Measurements from ENCODE around the gene ZBTB48. TPM values are rescaled to one million over a fixed set of nuclear protein-coding genes. Genes with fewer than 3 reads are reported as not detected.

Gene ZBTB48
- total RNA-seq, 3 donors from 2014 or later (not counting 1 experiment from before 2014, with no cell fraction given), result 45.6 to 56.4 (median 54.0) TPM

- ATAC-seq (no peak), DNase-seq (no peak)
- H3K36me3 Mint-ChIP-seq, result no peaks in the 10 kb centered on the region
- no peaks in the 10 kb centered on the region for H3K9me3 ChIP-seq (ENCODE audit: control insufficient read depth, insufficient read depth, low read length)
- H3K27ac Mint-ChIP-seq, result no peak overlapping the region
- H3K27me3 ChIP-seq (ENCODE audit: control insufficient read depth, insufficient read depth, low read length), result no peaks in the 10 kb centered on the region
- no peak overlapping the region for H3K27ac ChIP-seq (ENCODE audit: low read length)
- peaks cover 31 to 33% of the 10 kb centered on the region in 2 donors for H3K4me1 Mint-ChIP-seq
- TF ChIP-seq CTCF (IDR thresholded peaks at IDR 0.05), result no peak
- WGBS (ENCODE audit: insufficient coverage), result 94% methylated on average over 8 of the region's 8 CpGs
- no peaks in the 10 kb centered on the region for H3K27me3 Mint-ChIP-seq (ENCODE audit: low read depth in 2 of 2)
- H3K4me1 ChIP-seq (ENCODE audit: control insufficient read depth, insufficient read depth, low read length), result peaks cover 17% of the 10 kb centered on the region
- intact Hi-C loops (cut with micrococcal nuclease), result no loop called here
- no peak overlapping the region for H3K4me3 ChIP-seq (ENCODE audit: low read length)
- peaks cover 47% of the 10 kb centered on the region for H3K36me3 ChIP-seq (ENCODE audit: control insufficient read depth, insufficient read depth, low read length)
- no peaks in the 10 kb centered on the region for H3K9me3 Mint-ChIP-seq
- H3K4me3 Mint-ChIP-seq, result no peak overlapping the region
These were observed 50.2 kb downstream of the ZBTB48 start for GRCh38 chr1:6630027-6630426.

DNA sequence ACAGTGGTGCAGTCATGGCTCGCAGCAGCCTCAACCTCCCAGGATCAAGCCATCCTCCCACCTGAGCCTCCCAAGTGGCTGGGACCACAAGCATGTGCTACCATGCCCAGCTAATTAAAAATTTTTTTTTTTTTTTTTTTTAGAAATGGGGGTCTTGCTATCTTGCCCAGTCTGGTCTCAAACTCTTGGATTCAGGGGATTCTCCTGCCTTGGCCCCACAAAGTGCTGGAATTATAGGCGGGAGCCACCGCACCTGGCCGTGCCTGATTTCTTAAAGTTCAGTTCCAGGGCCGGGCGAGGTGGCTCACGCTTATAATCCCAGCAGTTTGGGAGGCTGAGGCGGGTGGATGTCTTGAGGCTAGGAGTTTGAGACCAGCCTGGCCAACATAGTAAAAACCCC, 51.3 kb downstream of the ZBTB48 start:
- Histone ChIP-seq H3K27me3 (ENCODE audit: control insufficient read depth, insufficient read depth, low read length) (no peaks in the 10 kb centered on the region), H3K27ac (ENCODE audit: low read length) (no peak overlapping the region), H3K9me3 (ENCODE audit: control insufficient read depth, insufficient read depth, low read length) (no peaks in the 10 kb centered on the region), H3K4me1 (ENCODE audit: control insufficient read depth, insufficient read depth, low read length) (peaks cover 11% of the 10 kb centered on the region), H3K36me3 (ENCODE audit: control insufficient read depth, insufficient read depth, low read length) (peaks cover 53% of the 10 kb centered on the region), H3K4me3 (ENCODE audit: low read length) (no peak overlapping the region)
- DNase-seq (no peak), ATAC-seq (no peak)
- Mint-ChIP-seq H3K9me3 (no peaks in the 10 kb centered on the region), H3K27ac (no peak overlapping the region), H3K4me1 (peaks cover 26 to 28% of the 10 kb centered on the region in 2 donors), H3K27me3 (ENCODE audit: low read depth in 2 of 2) (no peaks in the 10 kb centered on the region), H3K4me3 (no peak overlapping the region), H3K36me3 (no peaks in the 10 kb centered on the region)
- intact Hi-C loops (cut with micrococcal nuclease), result no loop called here
- WGBS (ENCODE audit: insufficient coverage), result 99% methylated on average over 8 of the region's 8 CpGs
- no peak for TF ChIP-seq CTCF (IDR thresholded peaks at IDR 0.05)

DNA sequence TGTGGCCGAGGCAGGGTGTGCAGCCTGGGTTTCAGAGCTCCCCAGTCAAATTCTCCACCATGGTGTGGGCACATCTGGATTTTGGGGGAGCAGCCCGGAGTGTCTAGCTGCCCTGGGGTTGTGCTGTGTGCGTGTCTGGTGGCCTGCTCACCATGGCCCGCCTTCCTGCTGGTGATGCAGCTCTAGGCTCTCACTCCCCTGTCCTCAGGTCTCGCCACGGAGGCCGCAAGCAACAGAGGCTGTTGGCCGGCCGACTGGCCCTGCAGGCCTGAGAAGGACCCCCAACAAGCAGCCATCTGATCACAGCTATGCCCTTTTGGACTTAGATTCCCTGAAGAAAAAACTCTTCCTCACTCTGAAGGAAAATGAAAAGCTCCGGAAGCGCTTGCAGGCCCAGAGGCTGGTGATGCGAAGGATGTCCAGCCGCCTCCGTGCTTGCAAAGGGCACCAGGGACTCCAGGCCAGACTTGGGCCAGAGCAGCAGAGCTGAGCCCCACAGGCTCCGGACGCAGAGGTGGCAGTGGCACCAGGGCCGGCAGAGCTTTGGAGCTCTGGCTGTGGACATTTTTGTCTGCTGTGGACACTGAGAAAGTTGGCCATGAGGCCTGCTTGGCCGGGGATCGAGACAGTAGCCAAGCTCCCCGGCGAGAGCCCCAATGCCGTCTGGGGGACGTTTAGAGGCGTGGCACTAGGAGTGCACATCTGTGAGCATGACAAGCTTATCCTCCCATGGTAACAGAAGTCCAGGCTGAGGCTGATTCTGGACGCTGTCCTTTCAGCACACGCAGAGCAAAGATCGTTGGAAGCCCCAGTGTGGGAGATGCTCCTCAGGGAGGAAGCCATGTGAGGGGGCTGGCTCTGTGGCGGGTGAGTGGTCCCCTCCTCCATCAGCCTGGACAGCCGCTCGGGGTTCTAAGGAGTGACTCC, 53.1 kb downstream of the ZBTB48 start:
- H3K9me3 Mint-ChIP-seq, result no peaks in the 10 kb centered on the region
- TF ChIP-seq CTCF (IDR thresholded peaks at IDR 0.05), result no peak
- Histone ChIP-seq H3K27ac (ENCODE audit: low read length) (no peak overlapping the region), H3K9me3 (ENCODE audit: control insufficient read depth, insufficient read depth, low read length) (no peaks in the 10 kb centered on the region), H3K27me3 (ENCODE audit: control insufficient read depth, insufficient read depth, low read length) (no peaks in the 10 kb centered on the region), H3K4me3 (ENCODE audit: low read length) (no peak overlapping the region), H3K4me1 (ENCODE audit: control insufficient read depth, insufficient read depth, low read length) (no peaks in the 10 kb centered on the region), H3K36me3 (ENCODE audit: control insufficient read depth, insufficient read depth, low read length) (peaks cover 66% of the 10 kb centered on the region)
- no peaks in the 10 kb centered on the region for H3K36me3 Mint-ChIP-seq
- intact Hi-C loops (cut with micrococcal nuclease), result no loop called here
- H3K4me1 Mint-ChIP-seq, result peaks cover 8 to 13% of the 10 kb centered on the region in 2 donors
- H3K4me3 Mint-ChIP-seq, result no peak overlapping the region
- ATAC-seq, result no peak
- DNase-seq, result no peak
- H3K27ac Mint-ChIP-seq, result no peak overlapping the region
- no peaks in the 10 kb centered on the region for H3K27me3 Mint-ChIP-seq (ENCODE audit: low read depth in 2 of 2)
- WGBS (ENCODE audit: insufficient coverage), result 97% methylated on average over 28 of the region's 30 CpGs
